GM18511 (cell line): ENCODE measurements around the gene TXNDC11.

ENCODE experiments used
- ATAC-seq: cut with Tn5 transposase; IDR thresholded peaks from one replicate; pipeline ENCODE4 v1.9.1; 2021; ENCODE audit warnings: mild to moderate bottlenecking, moderate library complexity; ENCODE audit not compliant: unreplicated experiment

The TXNDC11 gene

GRCh38 chr16:11725457-11725856, 17.2 kb downstream of the TXNDC11 start:
- ATAC-seq, result no peak

GRCh38 chr16:11722468-11722808, 20.2 kb downstream of the TXNDC11 start:
- ATAC-seq, result no peak

- ATAC-seq, result no peak
These were observed 20.7 kb downstream of the TXNDC11 start for GRCh38 chr16:11721781-11722467.

- no peak for ATAC-seq
These were observed 22.9 kb downstream of the TXNDC11 start for GRCh38 chr16:11719762-11720161.

- no peak for ATAC-seq
These were observed 23.5 kb downstream of the TXNDC11 start for GRCh38 chr16:11719171-11719570.

GRCh38 chr16:11717811-11718210, 24.8 kb downstream of the TXNDC11 start:
- ATAC-seq, result no peak

GRCh38 chr16:11716336-11716735, 26.3 kb downstream of the TXNDC11 start:
- no peak for ATAC-seq

GRCh38 chr16:11715246-11715947, 27.3 kb downstream of the TXNDC11 start:
- no peak for ATAC-seq

GRCh38 chr16:11712122-11712521, 30.5 kb downstream of the TXNDC11 start:
- no peak for ATAC-seq

GRCh38 chr16:11711662-11712061, 31.0 kb downstream of the TXNDC11 start:
- ATAC-seq, result no peak

GRCh38 chr16:11708421-11708820, 34.2 kb downstream of the TXNDC11 start:
- ATAC-seq, result no peak

- ATAC-seq, result no peak
These were observed 34.9 kb downstream of the TXNDC11 start for GRCh38 chr16:11707679-11708197.

- ATAC-seq, result no peak
These were observed 36.4 kb downstream of the TXNDC11 start for GRCh38 chr16:11706180-11706742.

- no peak for ATAC-seq
These were observed 37.2 kb downstream of the TXNDC11 start for GRCh38 chr16:11705311-11706025.

GRCh38 chr16:11700264-11701029, 42.2 kb downstream of the TXNDC11 start:
- ATAC-seq, result no peak

GRCh38 chr16:11699234-11699894, 43.3 kb downstream of the TXNDC11 start:
- ATAC-seq, result no peak

- ATAC-seq, result no peak
These were observed 44.4 kb downstream of the TXNDC11 start for GRCh38 chr16:11698271-11698689.

- no peak for ATAC-seq
These were observed 45.3 kb downstream of the TXNDC11 start for GRCh38 chr16:11697319-11697718.

GRCh38 chr16:11696266-11697012, 46.2 kb downstream of the TXNDC11 start:
- no peak for ATAC-seq
